Mesenchymal stem cell (in vitro differentiated cells and primary cell): ENCODE data around the gene ZNF248.

Source experiments
- DNase-seq: peaks from one replicate; pipeline ENCODE4 v3.0.0-alpha.2; 2013
- H2AFZ ChIP-seq: one replicate; pipeline ENCODE4 v1.6.1; 2013; ENCODE audit warnings: low read depth, mild to moderate bottlenecking, control low read depth, inconsistent platforms, low read length, moderate library complexity
- H2AK5ac ChIP-seq: 2 replicates; pipeline ENCODE4 v1.6.1; 2013; ENCODE audit warnings: low read length, moderate library complexity, mild to moderate bottlenecking, inconsistent platforms; ENCODE audit not compliant: severe bottlenecking
- H2BK120ac ChIP-seq: one replicate; pipeline ENCODE4 v1.6.1; 2013; ENCODE audit warnings: low read depth, mild to moderate bottlenecking, inconsistent platforms, low read length, moderate library complexity
- H2BK12ac ChIP-seq, 2 experiments: one replicate each; pipeline ENCODE4 v1.6.1; 2013; ENCODE audit warnings: inconsistent platforms in 2 of 2, low read length in 2 of 2, mild to moderate bottlenecking in 2 of 2, moderate library complexity in 2 of 2, control low read depth in 1 of 2
- H2BK15ac ChIP-seq: one replicate; pipeline ENCODE4 v1.6.1; 2013; ENCODE audit warnings: mild to moderate bottlenecking, low read depth, inconsistent platforms; ENCODE audit not compliant: poor library complexity, severe bottlenecking
- H2BK5ac ChIP-seq: 2 replicates; pipeline ENCODE4 v1.6.1; 2013; ENCODE audit warnings: low read depth, mild to moderate bottlenecking, low read length, control low read depth, inconsistent platforms; ENCODE audit not compliant: poor library complexity, severe bottlenecking
- H3K14ac ChIP-seq, 2 experiments: one replicate each; pipeline ENCODE4 v1.6.1; 2013; ENCODE audit warnings: inconsistent platforms in 2 of 2, low read length in 2 of 2, control low read depth in 1 of 2, mild to moderate bottlenecking in 1 of 2, moderate library complexity in 1 of 2
- H3K18ac ChIP-seq, 2 experiments: one replicate each; pipeline ENCODE4 v1.6.1; 2013; ENCODE audit warnings: inconsistent platforms in 2 of 2, low read length in 2 of 2, control low read depth in 1 of 2, low read depth in 1 of 2, mild to moderate bottlenecking in 1 of 2
- H3K23ac ChIP-seq, 2 experiments: one replicate each; pipeline ENCODE4 v1.6.1; 2013; ENCODE audit warnings: inconsistent platforms in 2 of 2, low read length in 2 of 2, mild to moderate bottlenecking in 2 of 2, moderate library complexity in 2 of 2, control low read depth in 1 of 2
- H3K27ac ChIP-seq: 2 replicates; pipeline ENCODE4 v1.5.1; 2013; ENCODE audit warnings: mild to moderate bottlenecking, moderate library complexity, low read length, control low read depth, inconsistent platforms; ENCODE audit not compliant: poor library complexity, severe bottlenecking
- H3K27me3 ChIP-seq, 2 experiments: 2 replicates each; pipeline versions ENCODE4 v1.6.1 to v1.7.0; 2013; ENCODE audit warnings: low read length in 2 of 2, mild to moderate bottlenecking in 2 of 2, moderate library complexity in 2 of 2, control low read depth in 1 of 2, inconsistent platforms in 1 of 2; ENCODE audit not compliant: control insufficient read depth in 1 of 2, insufficient read depth in 1 of 2
- H3K36me3 ChIP-seq, 2 experiments: 2 replicates each; pipeline versions ENCODE4 v1.6.1 to v1.7.0; 2013; ENCODE audit warnings: low read length in 2 of 2, control low read depth in 1 of 2, inconsistent platforms in 1 of 2, low read depth in 1 of 2, mild to moderate bottlenecking in 1 of 2; ENCODE audit not compliant: insufficient read depth in 2 of 2, control insufficient read depth in 1 of 2
- H3K4ac ChIP-seq, 2 experiments: one replicate each; pipeline ENCODE4 v1.6.1; 2013; ENCODE audit warnings: inconsistent platforms in 2 of 2, low read length in 2 of 2, mild to moderate bottlenecking in 2 of 2, moderate library complexity in 2 of 2, control low read depth in 1 of 2, low read depth in 1 of 2
- H3K4me1 ChIP-seq: 2 replicates; pipeline ENCODE4 v1.6.1; 2013; ENCODE audit warnings: low read depth, low read length, control low read depth; ENCODE audit not compliant: control insufficient read depth, insufficient read depth
- H3K4me2 ChIP-seq: 2 replicates; pipeline ENCODE4 v1.6.1; 2013; ENCODE audit warnings: low read length, mild to moderate bottlenecking, inconsistent platforms; ENCODE audit not compliant: poor library complexity, severe bottlenecking
- H3K4me3 ChIP-seq, 2 experiments: 2 replicates each; pipeline versions ENCODE4 v1.5.1 to v1.7.0; 2013; ENCODE audit warnings: low read length in 2 of 2, mild to moderate bottlenecking in 2 of 2, control low read depth in 1 of 2, low read depth in 1 of 2; ENCODE audit not compliant: insufficient read depth in 1 of 2
- H3K79me1 ChIP-seq: replicated peaks from 2 replicates; pipeline ENCODE4 v1.6.1; 2013; ENCODE audit warnings: mild to moderate bottlenecking, control low read depth, low read length, inconsistent platforms; ENCODE audit not compliant: poor library complexity, severe bottlenecking
- H3K9ac ChIP-seq: 2 replicates; pipeline ENCODE4 v1.7.0; 2013; ENCODE audit warnings: mild to moderate bottlenecking, low read length, moderate library complexity
- H3K9me3 ChIP-seq: 2 replicates; pipeline ENCODE4 v1.7.0; 2013; ENCODE audit warnings: mild to moderate bottlenecking, low read length; ENCODE audit not compliant: control insufficient read depth
- H4K8ac ChIP-seq: one replicate; pipeline ENCODE4 v1.6.1; 2013; ENCODE audit warnings: inconsistent platforms, mild to moderate bottlenecking, low read length, moderate library complexity
- H4K91ac ChIP-seq: one replicate; pipeline ENCODE4 v1.6.1; 2013; ENCODE audit warnings: mild to moderate bottlenecking, low read length, inconsistent platforms
- WGBS: methylation state at CpG from one replicate; pipeline ENCODE4 v1.1.7; 2013; ENCODE audit warnings: mixed read lengths; 5-methylcytosine and 5-hydroxymethylcytosine counted together

Gene ZNF248

DNA sequence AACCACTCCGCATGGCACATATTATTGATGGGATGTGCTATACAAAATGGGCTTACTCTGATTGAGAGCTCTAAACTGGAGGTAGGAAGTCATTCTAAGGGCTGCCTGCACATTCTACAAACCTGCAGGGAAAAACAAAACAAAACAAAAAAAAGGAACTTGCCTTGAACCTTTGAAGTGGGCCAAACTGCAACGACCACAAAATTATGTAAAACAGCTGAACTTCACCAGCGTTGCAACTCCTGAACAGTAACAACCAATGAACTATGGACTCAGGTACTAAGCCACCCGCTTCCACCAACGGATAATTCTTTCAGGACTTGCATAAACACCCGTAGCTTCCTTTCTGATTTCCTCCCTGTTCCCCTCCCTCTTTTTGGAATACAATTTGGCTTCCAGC lies 80.4 kb downstream of the ZNF248 start:
- H3K14ac ChIP-seq, result no peak overlapping the region
- no peaks in the 10 kb centered on the region for H3K4me1 ChIP-seq
- no peak overlapping the region for H2AK5ac ChIP-seq
- no peak overlapping the region for H4K8ac ChIP-seq
- no peaks in the 10 kb centered on the region for H3K79me1 ChIP-seq
- 84% methylated on average over 6 of the region's 6 CpGs for WGBS
- H2BK12ac ChIP-seq, result no peak overlapping the region
- H3K4ac ChIP-seq, result no peak overlapping the region
- peaks cover 24% of the 10 kb centered on the region for H3K9me3 ChIP-seq
- no peak overlapping the region for H3K9ac ChIP-seq
- no peak overlapping the region for H3K4me3 ChIP-seq
- no peak overlapping the region for H2BK5ac ChIP-seq
- H2BK15ac ChIP-seq, result no peak overlapping the region
- DNase-seq, result no peak
- no peak overlapping the region for H3K18ac ChIP-seq
- no peak overlapping the region for H3K23ac ChIP-seq
- H2AFZ ChIP-seq, result no peak overlapping the region
- H2BK120ac ChIP-seq, result no peak overlapping the region
- no peak overlapping the region for H3K27ac ChIP-seq
- no peaks in the 10 kb centered on the region for H3K36me3 ChIP-seq
- H3K27me3 ChIP-seq, result no peaks in the 10 kb centered on the region
- H3K4me2 ChIP-seq, result no peak overlapping the region
- H4K91ac ChIP-seq, result no peak overlapping the region

DNA sequence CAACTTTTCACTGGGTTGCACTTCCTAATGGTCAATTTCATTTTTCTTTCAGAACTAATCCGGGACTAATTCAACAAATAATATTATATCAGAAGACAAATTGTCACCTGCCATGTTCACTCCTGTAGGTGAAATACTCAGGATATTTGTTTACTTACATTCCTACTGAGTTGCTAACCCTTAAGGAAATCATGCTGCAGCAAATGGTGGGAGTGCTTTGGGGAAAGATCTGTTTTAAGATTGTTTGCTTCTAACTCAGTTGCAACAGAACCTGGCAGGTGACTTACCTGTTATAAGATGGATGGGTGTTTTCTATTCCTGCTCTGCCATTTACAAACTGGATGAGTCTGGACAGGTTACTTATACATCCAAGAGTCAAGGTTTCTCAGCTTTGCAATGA lies 81.8 kb downstream of the ZNF248 start:
- H3K14ac ChIP-seq, result no peak overlapping the region
- WGBS, result no CpG with 5 or more reads among the region's 1 CpG
- no peak overlapping the region for H2AK5ac ChIP-seq
- H4K8ac ChIP-seq, result no peak overlapping the region
- H3K36me3 ChIP-seq, result no peaks in the 10 kb centered on the region
- no peak overlapping the region for H3K4me3 ChIP-seq
- no peak overlapping the region for H3K18ac ChIP-seq
- H3K4ac ChIP-seq, result no peak overlapping the region
- peaks cover 12% of the 10 kb centered on the region for H3K9me3 ChIP-seq
- DNase-seq, result no peak
- no peak overlapping the region for H2BK120ac ChIP-seq
- H2AFZ ChIP-seq, result no peak overlapping the region
- no peak overlapping the region for H2BK15ac ChIP-seq
- no peak overlapping the region for H3K9ac ChIP-seq
- no peaks in the 10 kb centered on the region for H3K79me1 ChIP-seq
- H3K4me1 ChIP-seq, result no peaks in the 10 kb centered on the region
- H3K27ac ChIP-seq, result no peak overlapping the region
- no peak overlapping the region for H3K23ac ChIP-seq
- no peak overlapping the region for H2BK12ac ChIP-seq
- H3K4me2 ChIP-seq, result no peak overlapping the region
- no peak overlapping the region for H4K91ac ChIP-seq
- H3K27me3 ChIP-seq, result no peaks in the 10 kb centered on the region
- H2BK5ac ChIP-seq, result no peak overlapping the region

DNA sequence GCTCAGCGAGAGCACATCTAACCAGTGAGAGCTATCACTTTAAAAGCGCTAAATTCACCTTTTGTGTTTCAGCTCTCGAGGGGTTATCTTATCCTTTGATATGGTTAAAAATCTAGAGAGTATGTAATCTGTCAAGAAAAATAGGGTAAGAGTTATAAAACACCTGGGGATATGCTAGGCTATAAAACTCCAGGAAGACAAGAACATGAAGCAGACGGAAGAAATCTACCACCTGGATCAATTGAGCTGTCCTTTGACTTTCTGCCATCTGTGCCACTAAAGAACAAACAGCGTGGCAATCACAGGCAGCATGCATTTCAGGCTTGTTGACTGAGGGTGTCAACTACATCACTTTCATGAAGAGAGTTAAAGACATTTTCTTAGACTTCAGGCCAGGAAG lies 83.1 kb downstream of the ZNF248 start:
- Histone ChIP-seq H2AK5ac (no peak overlapping the region), H3K4ac (no peak overlapping the region), H2BK120ac (no peak overlapping the region), H3K9ac (no peak overlapping the region), H3K4me1 (no peaks in the 10 kb centered on the region), H2AFZ (no peak overlapping the region), H4K8ac (no peak overlapping the region), H2BK5ac (no peak overlapping the region), H3K4me2 (no peak overlapping the region), H3K18ac (no peak overlapping the region), H4K91ac (no peak overlapping the region), H3K4me3 (no peak overlapping the region), H3K23ac (no peak overlapping the region), H3K27me3 (no peaks in the 10 kb centered on the region), H3K79me1 (no peaks in the 10 kb centered on the region), H2BK15ac (no peak overlapping the region), H3K27ac (no peak overlapping the region), H3K36me3 (no peaks in the 10 kb centered on the region), H2BK12ac (no peak overlapping the region), H3K9me3 (peaks cover 12% of the 10 kb centered on the region), H3K14ac (no peak overlapping the region)
- no peak for DNase-seq
- WGBS, result 65% methylated on average over 4 of the region's 5 CpGs

DNA sequence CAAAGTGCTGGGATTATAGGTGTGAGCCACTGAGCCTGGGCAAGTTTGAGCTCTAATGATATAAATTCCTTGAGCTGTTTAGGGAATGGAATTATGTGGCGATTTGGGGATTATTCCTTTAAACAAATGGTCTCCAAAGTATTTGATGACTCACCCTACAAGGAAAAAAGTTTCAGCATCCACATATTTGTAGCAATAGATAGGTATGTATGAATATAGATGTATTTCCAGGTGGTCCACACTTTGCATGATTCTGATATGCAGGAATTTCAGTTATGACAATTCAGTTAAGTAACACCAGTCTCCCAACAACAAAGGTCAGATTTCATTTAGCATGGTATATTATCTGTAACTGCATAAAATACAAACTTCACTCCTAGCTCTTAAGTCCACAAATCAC lies 92.2 kb downstream of the ZNF248 start:
- no peak for DNase-seq
- WGBS, result no CpG with 5 or more reads among the region's 1 CpG
- H3K4me3 ChIP-seq, result no peak overlapping the region
- H2BK5ac ChIP-seq, result no peak overlapping the region
- no peak overlapping the region for H3K9ac ChIP-seq
- no peak overlapping the region for H2AK5ac ChIP-seq
- peaks cover 21% of the 10 kb centered on the region for H3K9me3 ChIP-seq
- H3K36me3 ChIP-seq, result no peaks in the 10 kb centered on the region
- no peak overlapping the region for H3K14ac ChIP-seq
- H2BK15ac ChIP-seq, result no peak overlapping the region
- H4K8ac ChIP-seq, result no peak overlapping the region
- H3K4ac ChIP-seq, result no peak overlapping the region
- no peak overlapping the region for H2AFZ ChIP-seq
- no peak overlapping the region for H2BK12ac ChIP-seq
- no peak overlapping the region for H4K91ac ChIP-seq
- H3K4me2 ChIP-seq, result no peak overlapping the region
- H3K18ac ChIP-seq, result no peak overlapping the region
- H3K79me1 ChIP-seq, result no peaks in the 10 kb centered on the region
- no peak overlapping the region for H3K27ac ChIP-seq
- no peak overlapping the region for H2BK120ac ChIP-seq
- H3K27me3 ChIP-seq, result no peaks in the 10 kb centered on the region
- H3K4me1 ChIP-seq, result no peaks in the 10 kb centered on the region
- H3K23ac ChIP-seq, result no peak overlapping the region
